Stimulated activated CD4-positive, alpha-beta T cell treated with anti-CD3 and anti-CD28 coated beads, TNF-alpha, amount 100 ng/mL, for 1 hour (primary cell): Measurements from ENCODE around the gene SH2D1B.
"Not testable (repeated sequence)": the region's sequence is repeated elsewhere in the genome, so short reads cannot be mapped to it uniquely, and the experiment has no call there.

Experiments used
- DNase-seq, 3 donors: peaks; one replicate each; pipeline ENCODE4 v3.0.0-alpha.2; 2020; ENCODE audit warnings: low read depth in 3 of 3, low spot score in 1 of 3

SH2D1B gene

GRCh38 chr1:162365284-162366020 lies 46.5 kb downstream of the SH2D1B start:
- DNase-seq = no peak

GRCh38 chr1:162364498-162364897 lies 47.4 kb downstream of the SH2D1B start:
- no peak for DNase-seq

GRCh38 chr1:162363823-162364222 lies 48.1 kb downstream of the SH2D1B start:
- DNase-seq = no peak

GRCh38 chr1:162361349-162361748 lies 50.6 kb downstream of the SH2D1B start:
- no peak for DNase-seq

GRCh38 chr1:162360874-162361260 lies 51.1 kb downstream of the SH2D1B start:
- no peak for DNase-seq

GRCh38 chr1:162360237-162360873 lies 51.6 kb downstream of the SH2D1B start:
- no peak for DNase-seq

GRCh38 chr1:162359523-162360236 lies 52.3 kb downstream of the SH2D1B start:
- DNase-seq = no peak

- no peak for DNase-seq
Measured at GRCh38 chr1:162358928-162359327, 53.0 kb downstream of the SH2D1B start.

GRCh38 chr1:162357681-162358266 lies 54.2 kb downstream of the SH2D1B start:
- DNase-seq = no peak

- DNase-seq = no peak
Measured at GRCh38 chr1:162353702-162354101, 58.2 kb downstream of the SH2D1B start.

- DNase-seq = no peak
Measured at GRCh38 chr1:162353078-162353477, 58.9 kb downstream of the SH2D1B start.

GRCh38 chr1:162351874-162352273 lies 60.1 kb downstream of the SH2D1B start:
- DNase-seq = not testable (repeated sequence)

- DNase-seq = no peak
Measured at GRCh38 chr1:162351246-162351842, 60.6 kb downstream of the SH2D1B start.

- DNase-seq = no peak
Measured at GRCh38 chr1:162349635-162350330, 62.2 kb downstream of the SH2D1B start.

- DNase-seq = no peak
Measured at GRCh38 chr1:162347281-162347680, 64.7 kb downstream of the SH2D1B start.
